Right lung (tissue), 5 donors: ENCODE measurements around the gene IGHMBP2. TPM values are rescaled to one million over a fixed set of nuclear protein-coding genes. Genes with fewer than 3 reads are reported as not detected.
"Not testable (repeated sequence)": the region's sequence is repeated elsewhere in the genome, so short reads cannot be mapped to it uniquely, and the experiment has no call there.

Experiments
- DNase-seq, 2 donors: peaks; one replicate each; pipeline ENCODE4 v3.0.0-alpha.2; 2013
- polyA plus RNA-seq, 5 donors: library from polyadenylated mRNA; unstranded; fragments of 120-200 nt; gene quantifications; one replicate each; pipeline versions ENCODE4 v1.2.1 to v1.2.3, GENCODE V29; 2013; ENCODE audit warnings: inconsistent platforms in 1 of 5, low replicate concordance in 1 of 5; ENCODE audit not compliant: insufficient read length in 5 of 5, insufficient read depth in 1 of 5

Gene IGHMBP2
- polyA plus RNA-seq, 5 donors = 14.3 to 20.7 (median 18.6) TPM

GRCh38 chr11:68961245-68961644, 57.6 kb downstream of the IGHMBP2 start:
- no peak for DNase-seq

DNA sequence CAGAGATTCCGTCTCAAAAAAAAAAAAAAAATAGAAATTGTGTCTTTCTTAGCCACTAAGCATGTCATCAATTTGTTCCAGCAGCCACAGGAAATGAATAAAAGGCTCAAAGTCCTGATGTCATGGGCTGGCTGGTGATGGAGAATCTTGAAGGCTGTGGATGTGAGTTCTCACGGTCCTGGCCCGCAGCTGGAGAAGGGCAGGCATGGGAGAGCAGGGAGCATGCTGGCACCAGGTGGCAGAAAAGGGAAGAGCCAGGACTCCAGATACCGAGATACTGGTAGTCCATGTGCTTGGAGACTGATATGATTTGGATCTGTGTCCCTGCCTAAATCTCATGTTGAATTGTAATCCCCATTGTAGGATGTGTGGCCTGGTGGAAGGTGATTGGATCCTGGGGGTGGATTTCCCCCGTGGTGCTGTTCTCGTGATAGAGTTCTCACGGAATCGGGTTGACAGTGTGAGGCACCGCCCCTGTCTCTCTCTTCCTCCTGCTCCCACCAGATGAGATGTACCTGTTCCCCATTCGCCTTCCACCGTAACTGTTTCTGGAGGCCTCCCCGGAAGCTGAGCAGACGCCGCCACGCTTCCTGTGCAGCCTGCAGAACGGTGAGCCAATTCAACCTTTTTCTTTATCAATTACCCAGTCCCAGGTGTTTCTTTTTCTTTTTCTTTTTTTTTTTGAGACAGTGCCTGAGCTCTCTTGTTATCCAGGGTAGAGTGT, 59.0 kb downstream of the IGHMBP2 start:
- no peak for DNase-seq

GRCh38 chr11:68963779-68964178, 60.1 kb downstream of the IGHMBP2 start:
- DNase-seq = no peak

- DNase-seq = no peak
Measured at GRCh38 chr11:68965901-68966853, 62.5 kb downstream of the IGHMBP2 start.

GRCh38 chr11:68966894-68967780, 63.4 kb downstream of the IGHMBP2 start:
- DNase-seq = no peak

- DNase-seq = no peak
Measured at GRCh38 chr11:68968306-68969250, 64.9 kb downstream of the IGHMBP2 start.

DNA sequence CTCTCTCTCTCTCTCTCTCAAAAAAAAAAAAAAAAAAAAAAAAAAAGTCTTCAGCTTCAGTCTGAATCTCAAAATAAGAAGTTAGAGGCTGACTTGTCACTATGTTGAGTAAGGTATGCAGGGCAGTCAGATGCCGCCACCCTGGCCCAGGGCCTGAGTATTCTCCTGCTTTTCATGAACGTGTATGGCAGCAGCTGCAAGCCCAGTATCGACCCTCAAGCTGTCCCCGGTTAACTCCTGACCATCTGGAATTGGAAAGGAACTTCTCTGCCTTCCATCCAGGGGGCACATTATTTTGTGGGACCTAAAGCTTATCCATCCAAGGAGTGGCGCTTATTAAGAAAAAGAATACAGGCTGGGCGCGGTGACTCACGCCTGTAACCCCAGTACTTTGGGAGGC, 65.7 kb downstream of the IGHMBP2 start:
- DNase-seq = no peak

- DNase-seq = no peak
Measured at GRCh38 chr11:68970921-68971636, 67.4 kb downstream of the IGHMBP2 start.

- no peak for DNase-seq
Measured at GRCh38 chr11:68973219-68973618, 69.5 kb downstream of the IGHMBP2 start.

GRCh38 chr11:68973706-68974105, 70.0 kb downstream of the IGHMBP2 start:
- not testable (repeated sequence) for DNase-seq

DNA sequence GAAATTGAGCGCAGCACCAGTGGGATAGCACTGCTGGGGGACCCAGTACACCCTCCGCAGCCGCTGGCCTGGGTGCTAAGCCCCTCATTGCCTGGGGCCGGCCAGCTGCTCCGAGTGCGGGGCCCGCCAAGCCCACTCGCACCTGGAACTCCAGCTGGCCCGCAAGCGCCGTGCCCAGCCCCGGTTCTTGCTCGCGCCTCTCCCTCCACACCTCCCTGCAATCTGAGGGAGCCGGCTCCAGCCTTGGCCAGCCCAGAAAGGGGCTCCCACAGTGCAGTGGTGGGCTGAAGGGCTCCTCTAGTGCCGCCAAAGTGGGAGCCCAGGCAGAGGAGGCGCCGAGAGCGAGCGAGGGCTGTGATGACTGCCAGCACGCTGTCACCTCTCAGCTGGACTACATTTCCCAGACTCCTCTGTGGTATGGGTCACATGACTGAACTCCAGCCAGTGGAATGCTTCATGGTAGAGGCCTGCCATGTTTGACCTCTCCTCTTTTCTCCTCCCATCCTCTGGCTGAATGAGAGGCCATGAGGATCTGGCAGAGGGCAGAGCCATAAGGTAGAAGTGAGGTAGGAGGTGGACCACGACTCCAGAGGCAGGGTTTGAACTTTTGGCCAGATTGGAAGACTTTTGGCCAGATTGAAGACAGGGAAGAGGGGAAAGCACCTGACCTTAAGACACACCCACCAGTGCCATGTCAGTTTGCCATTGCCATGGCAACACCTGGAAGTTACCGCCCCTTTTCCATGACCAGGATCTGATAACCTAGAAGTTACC, 70.9 kb downstream of the IGHMBP2 start:
- no peak for DNase-seq

DNA sequence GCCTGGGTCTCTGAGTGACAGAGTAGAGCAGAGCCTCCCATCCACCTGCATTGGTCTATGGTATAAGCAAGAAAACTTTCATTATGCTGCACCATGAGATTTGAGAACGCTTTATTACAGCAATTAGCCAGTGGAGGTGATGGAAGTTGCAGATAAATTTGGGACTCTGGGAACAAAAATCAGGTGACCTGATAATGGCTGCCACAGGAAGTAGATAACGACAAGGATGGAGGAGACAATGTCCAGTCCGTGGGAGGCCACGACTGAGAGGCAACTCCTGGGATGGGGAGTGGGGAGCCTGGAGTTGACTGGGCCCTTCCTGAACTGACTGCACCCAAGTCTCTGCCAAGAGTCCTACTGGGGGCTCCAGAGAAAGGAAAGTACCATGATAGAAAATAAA, 72.4 kb downstream of the IGHMBP2 start:
- no peak for DNase-seq

DNA sequence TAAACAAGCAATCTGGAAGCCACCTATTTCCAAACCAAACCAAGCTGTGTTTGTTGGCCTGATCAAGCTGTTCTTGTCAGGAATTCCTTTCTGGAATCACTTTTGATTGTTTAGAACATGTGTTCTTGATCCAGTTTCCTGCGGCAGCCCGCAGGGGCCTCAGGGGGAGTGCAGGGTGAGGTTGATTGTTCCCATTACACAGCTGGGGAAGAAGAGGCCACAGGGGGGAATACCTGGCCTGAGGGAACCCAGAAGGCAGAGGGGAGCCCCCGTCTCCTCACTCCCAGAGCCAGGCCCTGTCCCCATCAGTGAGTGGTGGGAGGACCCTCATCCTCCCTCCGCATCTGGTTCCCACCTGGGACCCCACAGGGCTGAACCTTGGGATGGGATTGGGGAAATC, 72.9 kb downstream of the IGHMBP2 start:
- no peak for DNase-seq

DNA sequence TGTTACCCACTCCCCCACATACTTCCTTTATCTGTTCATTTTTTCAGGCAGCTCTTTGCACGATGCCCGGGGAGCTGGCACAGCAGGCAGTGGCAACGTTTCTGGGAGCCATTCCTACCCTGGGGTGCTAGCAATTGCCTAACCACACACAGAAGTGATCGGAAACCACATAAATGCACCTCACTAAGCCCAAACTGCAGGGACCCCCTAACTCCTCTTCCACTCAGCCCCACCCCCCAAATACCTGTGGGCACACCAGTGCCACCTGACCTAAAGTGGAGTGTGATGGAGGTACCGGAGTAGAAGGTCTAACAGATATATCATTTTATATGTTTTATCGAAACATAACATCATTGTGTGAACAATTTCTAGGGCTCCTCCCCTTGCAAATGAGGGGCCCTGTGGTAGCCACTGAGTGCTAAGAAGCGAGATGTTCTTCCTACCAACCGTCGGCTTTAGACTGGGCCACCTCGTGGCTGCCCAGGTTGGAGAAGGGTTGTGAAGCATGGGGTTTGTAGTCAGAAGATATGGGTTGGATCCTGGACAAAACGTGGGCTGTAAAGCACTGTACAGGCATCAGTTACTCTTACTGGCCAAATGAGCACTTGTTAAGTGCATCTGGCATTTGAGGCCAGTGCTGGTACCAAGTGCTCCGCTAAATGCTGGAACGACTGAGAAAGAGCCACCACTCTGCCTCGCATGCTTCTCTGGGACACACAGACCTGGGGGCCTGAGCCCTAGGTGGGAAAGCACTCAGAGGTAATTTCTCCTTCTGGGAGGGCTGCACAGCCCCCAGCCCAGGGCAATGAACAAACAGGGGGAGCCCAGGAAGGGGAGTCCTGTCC, 74.3 kb downstream of the IGHMBP2 start:
- no peak for DNase-seq

DNA sequence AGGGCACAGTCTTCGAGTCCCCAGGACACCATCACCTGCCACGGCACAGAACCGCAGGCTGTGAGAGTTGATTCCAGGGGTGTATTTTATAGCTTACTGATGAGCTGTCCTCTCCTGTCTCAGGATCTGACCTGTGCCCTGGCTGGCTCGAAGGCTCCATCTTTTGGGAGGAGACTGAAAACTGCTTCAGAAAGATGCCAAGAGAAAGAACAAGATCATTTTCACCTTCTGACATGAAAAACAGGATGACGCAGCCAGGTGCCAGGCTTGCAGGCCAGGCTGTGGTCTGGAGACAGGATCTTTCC, 74.9 kb downstream of the IGHMBP2 start:
- DNase-seq = no peak

- DNase-seq = no peak
Measured at GRCh38 chr11:68978931-68979594, 75.4 kb downstream of the IGHMBP2 start.

DNA sequence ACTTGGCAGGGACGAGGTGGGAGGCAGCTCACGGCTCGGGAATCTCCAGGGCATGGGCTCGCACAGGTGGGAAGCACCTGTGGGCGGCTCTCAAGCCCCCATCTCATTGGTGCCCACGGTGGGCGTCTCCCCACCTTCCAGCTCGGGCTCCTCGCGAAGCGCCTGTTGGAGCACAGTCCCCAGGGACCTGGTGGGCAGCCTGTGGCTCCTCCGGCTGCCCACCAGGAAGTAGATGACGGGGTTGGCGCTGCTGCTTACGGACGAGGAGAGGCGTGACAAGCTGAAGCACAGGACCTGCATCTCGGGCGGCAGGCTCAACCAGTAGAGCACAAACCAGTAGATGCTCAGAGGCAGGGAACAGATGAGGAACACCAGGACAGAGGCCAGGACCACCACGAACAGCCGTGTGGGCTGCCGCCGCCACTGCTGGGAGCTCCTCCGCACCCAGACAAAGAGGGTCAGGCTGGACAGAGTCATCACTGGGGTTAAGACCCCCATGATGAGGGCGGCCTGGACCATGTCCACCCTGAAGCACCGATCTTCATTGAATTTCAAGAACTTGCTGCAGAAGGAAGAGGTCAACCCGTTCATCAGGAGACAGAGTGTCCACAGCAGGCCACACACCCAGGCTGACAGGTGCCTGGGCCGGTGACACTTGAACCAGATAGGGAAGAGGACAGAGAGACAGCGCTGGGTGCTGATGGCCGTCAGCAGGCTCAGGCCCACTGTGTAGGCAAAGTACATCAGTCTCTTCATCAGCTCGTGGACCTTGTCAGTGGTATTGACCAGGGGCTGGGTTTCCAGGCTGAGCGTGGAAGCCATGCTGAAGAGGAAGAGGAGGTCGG, 76.5 kb downstream of the IGHMBP2 start:
- no peak for DNase-seq
